HG02943 (cell line): ENCODE results near the gene KCNMA1.
"Not testable (repeated sequence)": the region's sequence is repeated elsewhere in the genome, so short reads cannot be mapped to it uniquely, and the experiment has no call there.

ENCODE experiments used
- ATAC-seq: cut with Tn5 transposase; IDR thresholded peaks from one replicate; pipeline ENCODE4 v1.9.1; 2021; ENCODE audit warnings: mild to moderate bottlenecking, low read depth, moderate library complexity; ENCODE audit not compliant: unreplicated experiment

KCNMA1 gene

DNA sequence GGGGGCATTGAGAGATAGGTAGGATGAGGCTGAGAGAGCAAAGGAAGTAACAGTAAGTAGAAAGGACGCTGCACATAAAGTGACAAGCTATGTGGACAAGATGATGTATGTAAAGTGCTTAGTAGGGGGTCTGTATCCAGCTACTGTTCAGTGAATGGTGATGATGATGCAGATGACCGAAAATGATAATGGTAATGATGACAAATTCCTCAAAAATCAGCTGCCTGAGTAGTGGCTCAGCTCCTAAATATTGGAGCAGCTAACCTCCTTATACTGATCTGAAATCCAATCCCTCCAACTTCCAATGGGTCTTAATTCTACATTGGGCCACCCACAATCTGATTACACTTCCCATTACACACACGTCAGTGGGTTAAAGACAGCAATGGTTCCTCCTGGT lies 27.1 kb upstream of the KCNMA1 start:
- ATAC-seq: no peak

DNA sequence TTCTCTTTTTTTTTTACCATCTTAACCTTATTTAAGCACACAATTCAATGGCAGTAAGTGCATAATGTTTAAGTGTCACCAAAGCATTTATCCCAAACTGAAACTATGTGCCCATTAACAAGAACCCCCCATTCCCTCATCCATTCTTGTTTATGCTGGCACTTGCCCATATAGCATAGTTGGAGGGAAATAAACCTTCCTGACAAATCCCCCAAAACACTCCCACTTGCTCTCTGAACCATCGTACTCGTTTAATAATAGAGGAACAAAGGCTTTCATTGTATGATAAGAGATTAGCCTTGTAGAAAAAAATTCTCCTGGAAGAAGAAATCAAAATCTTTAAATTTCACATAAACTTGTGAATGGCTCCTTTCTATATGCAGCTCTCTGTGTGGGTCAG lies 26.4 kb upstream of the KCNMA1 start:
- ATAC-seq: no peak

- no peak for ATAC-seq
Observed at GRCh38 chr10:77661674-77662073, 24.1 kb upstream of the KCNMA1 start.

GRCh38 chr10:77661100-77661499 lies 23.5 kb upstream of the KCNMA1 start:
- no peak for ATAC-seq

DNA sequence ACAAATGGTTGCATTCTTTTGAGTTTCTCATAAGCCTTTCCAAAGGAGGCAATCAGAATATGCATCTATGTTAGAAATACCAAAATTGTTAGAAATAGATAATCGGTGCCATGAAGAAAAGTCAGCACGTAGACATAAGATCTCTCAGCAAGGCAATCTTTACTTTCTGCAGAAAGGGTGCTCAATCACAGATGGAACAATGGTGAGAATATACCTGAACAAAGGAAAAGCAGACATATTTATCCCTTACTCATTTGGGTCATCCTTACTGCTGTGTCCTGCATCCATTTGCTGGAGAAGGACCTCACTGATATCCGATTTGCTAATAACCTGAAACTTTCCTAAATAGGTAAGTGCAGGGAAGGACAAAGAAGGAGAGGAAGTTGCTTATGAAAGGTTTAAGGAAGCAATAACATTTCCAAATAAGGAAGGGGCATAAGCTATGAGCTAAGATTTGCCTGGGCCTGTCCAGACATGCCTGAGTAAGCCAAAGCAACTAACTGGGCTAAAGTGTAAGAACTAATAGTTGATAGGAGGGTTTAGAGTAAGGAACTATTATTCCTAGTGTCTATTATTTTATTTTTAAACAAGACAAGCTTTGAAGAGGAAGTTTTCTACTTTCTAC lies 21.6 kb upstream of the KCNMA1 start:
- not testable (repeated sequence) for ATAC-seq

DNA sequence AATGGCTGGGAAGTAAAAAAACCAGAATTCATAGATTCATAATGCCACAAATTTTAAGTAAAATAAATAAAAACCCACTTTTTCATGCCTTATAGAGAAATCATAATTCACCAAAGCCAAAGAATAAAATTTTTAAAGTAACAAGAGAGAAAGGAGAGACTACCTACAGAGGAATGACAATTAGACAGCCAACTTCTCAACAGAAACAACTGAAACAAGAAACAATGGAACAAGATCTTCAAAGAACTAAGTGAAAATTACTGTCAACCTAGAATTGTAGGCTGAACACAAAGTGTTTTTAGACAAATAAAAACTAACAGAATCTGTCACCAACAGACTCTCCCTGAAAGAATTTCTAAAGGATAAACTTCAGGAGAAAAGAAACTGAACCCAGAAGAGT lies 15.6 kb upstream of the KCNMA1 start:
- ATAC-seq: no peak

DNA sequence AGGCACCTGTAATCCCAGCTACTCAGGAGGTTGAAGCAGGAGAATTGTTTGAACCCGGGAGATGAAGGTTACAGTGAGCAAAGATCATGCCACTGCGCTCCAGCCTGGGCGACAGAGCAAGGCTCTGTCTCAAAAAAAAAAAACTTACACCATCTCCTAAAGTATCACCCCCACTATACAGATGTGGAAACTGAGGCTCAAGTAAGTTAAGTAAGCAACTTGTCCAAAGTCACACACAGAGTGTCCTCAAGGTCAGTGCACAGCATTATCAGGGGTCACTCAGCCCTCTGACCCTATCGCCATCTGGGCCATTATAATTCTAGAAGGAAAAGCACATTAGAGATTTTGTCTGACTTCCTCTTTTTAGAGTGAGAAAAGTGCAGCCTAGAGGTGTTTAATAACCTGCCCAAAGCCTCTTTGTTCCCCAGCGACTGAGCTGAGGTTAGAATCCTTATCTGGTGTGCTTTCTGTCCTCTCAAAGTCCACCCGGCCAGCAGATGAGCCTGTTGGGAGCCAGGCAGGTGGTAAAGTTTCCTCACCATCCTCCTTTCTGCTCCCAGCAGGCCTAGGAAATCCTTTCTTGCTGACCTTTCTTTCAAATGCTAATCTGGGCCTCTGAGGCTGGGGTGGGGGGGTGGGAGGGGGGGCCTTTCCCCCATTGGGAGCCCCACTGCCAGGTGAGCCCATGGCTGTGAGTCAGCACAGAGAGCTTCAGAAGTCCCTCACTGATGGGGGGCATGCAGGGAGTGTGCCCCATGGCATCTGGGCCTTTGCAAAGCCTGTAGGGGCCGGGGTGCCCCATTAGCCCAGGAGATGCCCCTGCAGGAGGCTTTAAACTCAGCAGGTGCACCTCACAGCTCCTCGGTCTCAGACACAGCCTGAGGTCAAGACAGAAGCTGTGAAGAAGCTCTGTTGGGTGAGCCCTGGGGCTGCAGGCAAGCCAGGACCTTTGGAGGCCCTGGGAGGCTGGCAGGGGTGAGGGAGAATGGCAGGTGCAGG lies 12.0 kb upstream of the KCNMA1 start:
- no peak for ATAC-seq

DNA sequence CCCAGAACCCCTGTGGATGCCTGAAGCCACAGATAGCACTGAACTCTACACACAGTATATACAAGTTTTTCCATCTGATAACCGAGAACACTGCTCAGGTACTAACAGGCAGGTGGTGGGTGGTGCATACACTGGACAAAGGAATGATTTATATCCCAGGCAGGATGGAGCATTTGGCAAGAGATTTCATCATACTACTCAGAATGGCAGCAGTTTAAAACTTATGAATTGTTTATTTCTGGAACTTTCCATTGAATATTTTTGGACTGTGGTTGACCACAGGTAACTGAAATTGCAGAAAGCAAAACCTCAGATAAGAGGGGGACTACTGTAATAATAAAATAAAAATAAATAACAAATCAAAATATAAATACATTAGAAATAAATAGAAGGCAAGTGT lies 10.9 kb upstream of the KCNMA1 start:
- no peak for ATAC-seq

GRCh38 chr10:77647543-77648293 lies 10.1 kb upstream of the KCNMA1 start:
- no peak for ATAC-seq

DNA sequence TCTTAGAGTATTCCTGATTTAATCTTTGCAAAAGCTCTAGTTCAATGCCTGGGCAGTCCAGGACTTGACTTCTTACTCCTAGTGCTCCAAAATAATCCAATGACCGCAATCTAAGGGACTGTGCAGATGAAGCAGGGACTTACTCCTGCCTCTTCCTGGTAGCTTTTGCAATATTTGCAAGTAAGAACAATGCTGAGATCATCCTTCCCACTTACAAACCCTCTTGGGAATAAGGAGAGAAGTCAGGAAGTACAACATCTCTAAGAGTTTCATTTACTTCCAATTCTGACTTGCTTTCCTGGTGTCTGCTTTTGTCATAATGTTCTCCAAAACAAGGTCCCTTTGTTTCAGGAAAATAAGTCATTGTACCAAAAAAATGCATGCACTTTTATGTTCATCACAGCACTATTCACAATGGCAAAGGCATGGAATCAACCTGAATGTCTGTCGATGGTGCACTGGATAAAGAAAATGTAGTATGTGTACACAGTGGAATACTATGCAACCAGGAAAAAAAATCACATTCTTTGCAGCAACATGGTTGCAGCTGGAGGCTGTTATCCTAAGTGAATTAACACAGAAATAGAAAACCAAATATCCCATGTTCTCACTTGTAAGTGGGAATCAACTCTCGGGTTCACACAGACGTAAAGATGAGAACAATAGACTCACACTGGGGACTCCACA lies 7.1 kb upstream of the KCNMA1 start:
- ATAC-seq: no peak

DNA sequence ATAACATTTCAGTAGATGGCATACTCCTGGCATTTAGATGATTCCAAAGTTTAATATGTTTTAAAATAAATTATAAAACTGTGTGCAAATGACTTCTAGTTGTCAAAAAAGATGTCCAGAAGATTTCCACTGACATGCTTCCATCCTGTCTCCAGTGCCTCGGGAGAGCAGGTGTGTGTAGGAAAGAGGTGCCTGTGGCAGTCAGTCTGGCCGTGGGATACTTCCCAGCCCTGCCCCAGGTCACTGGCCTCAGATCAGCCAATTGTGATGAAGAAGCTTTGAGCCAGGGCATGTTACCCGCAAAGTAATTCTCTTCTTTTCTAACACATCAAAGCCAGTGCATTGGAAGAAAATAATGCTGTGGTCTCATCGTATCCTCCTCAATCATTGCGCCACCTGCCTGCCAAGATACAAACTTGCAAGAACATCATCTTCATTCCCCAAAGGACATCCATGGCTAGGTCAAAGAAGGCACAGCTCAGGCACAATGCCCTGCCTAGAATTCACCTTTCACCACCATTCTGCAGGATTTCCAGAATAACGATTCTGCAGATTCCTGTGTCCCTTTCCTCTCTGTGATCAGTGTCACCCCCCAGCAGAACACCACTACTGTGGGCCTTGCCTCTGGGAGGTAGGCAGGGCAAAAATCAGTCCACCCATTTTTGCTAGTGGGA lies 6.3 kb upstream of the KCNMA1 start:
- no peak for ATAC-seq

DNA sequence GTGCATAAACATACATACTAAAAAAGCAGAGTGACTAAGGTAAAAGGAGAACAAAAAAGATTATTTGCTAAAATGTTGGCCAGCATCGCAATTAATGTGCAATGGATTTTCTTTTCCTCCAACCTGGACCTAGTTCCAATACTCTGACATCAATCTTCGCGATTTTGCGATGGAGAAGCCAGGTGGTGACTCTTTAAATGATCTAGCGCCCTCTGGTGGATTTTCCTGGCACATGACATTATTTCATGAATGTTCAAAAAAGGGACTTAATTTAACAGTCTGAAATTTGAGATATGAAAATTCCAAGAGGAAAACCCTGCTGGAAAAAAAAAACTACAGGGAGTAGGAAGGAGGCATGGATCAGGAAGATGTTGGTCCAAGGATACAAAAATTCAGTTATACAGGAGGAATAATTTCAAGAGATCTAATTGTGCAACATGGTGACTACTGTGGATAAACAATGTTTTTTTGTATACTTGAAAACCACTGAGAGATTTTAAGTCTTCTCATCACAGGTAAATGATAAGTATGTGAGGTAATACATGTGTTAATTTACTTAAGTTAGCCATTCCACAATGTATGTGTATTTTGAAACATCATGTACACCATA lies 4.3 kb upstream of the KCNMA1 start:
- no peak for ATAC-seq

- no peak for ATAC-seq
Observed at GRCh38 chr10:77641344-77641743, 3.7 kb upstream of the KCNMA1 start.

- ATAC-seq: no peak
Observed at GRCh38 chr10:77640167-77640566, 2.6 kb upstream of the KCNMA1 start.

DNA sequence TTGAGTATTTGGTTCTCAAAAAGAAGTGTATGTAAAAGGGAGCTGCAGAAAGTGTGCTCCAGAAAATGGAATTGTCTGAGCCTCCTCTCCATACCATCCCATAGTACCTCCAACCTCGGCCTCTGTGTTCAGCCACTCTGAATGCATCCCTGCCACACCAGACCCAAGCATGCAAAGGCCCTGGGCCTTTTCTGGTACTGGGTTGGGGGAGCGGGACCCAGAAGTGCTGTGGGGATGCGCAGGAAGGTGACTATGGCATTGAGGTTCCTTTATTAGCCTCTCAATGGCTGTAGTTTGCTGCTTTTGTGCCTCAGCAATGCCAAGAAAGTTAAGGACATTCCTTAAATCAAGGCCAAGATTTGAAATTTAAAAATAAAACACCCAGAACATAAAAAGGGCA lies 2.1 kb upstream of the KCNMA1 start:
- ATAC-seq: no peak

GRCh38 chr10:77638321-77639101 lies 903 bp upstream of the KCNMA1 start:
- no peak for ATAC-seq

DNA sequence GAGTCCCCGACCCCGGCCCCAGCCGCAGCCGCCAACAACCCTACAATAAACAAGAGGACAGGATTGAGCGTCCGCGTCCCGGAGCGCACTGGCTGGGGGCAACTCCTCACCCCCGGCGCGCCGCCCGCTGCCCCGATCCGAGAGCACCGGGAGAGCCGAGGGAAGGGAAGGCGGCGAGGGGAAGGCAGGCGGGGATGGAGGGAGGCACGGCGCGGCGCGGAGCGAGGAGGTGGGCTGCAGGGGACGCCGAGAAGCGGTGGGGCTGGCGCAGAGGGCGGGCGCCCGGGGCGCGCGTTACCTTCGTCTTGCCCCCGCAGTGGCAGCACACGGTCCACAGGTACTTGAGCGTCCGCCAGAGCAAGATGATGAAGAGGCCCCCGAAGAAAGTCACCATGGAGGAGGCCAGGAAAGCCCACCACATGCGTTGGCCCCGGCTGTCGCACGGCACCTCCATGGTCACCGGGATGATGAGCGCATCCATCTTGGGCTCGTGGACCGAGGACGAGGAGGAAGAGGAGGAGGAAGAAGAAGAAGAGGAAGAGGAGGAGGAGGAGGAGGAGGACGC lies 559 bp downstream of the KCNMA1 start:
- no peak for ATAC-seq

- no peak for ATAC-seq
Observed at GRCh38 chr10:77636282-77636966, 1.2 kb downstream of the KCNMA1 start.
